A549 (cell line): ENCODE results near the gene ARID5B. TPM values are rescaled to one million over a fixed set of nuclear protein-coding genes. Genes with fewer than 3 reads are reported as not detected.

Experiments
- ATAC-seq, 2 experiments: fragments of 200-7000 bp in 1 of 2; fragments of >200 bp in 1 of 2; cut with Nextera tagmentation in 1 of 2; cut with Tn5 transposase in 1 of 2; 3 replicates each; pipeline versions ENCODE4 v1.8.0 to v1.9.1; 2018 to 2020; ENCODE audit warnings: mild to moderate bottlenecking in 1 of 2, moderate library complexity in 1 of 2
- CTCF ChIA-PET: fragments of 300-600 bp; sonication (Branson Sonifier 250); formaldehyde crosslinking; extraction: SDS; loops from one replicate; lab custom pipeline; 2021; ENCODE audit warnings: antibody characterized with exemption, inconsistent platforms; lab: Yijun Ruan, JAX
- POLR2A ChIA-PET: fragments of 350-600 bp; formaldehyde crosslinking; extraction: SDS; loops from one replicate; lab custom pipeline; 2021; ENCODE audit warnings: antibody characterized with exemption, inconsistent platforms; lab: Yijun Ruan, JAX
- DNase-seq, 2 experiments: peaks; one replicate each; pipeline versions ENCODE4 v3.0.0 to v3.0.0-alpha.2; 2011 to 2016; ENCODE audit warnings: low read depth in 1 of 2, low spot score in 1 of 2
- FAIRE-seq: peaks from 2 replicates; lab custom pipeline; 2011; peaks lifted over from hg19 to GRCh38; lab: Jason Lieb, UNC
- H3K27ac ChIP-seq, 2 experiments: fragments of >200 bp; sonication (Bioruptor Twin); formaldehyde crosslinking; 3 replicates each; pipeline ENCODE4 v1.5.1; 2016 to 2017
- H3K4me1 ChIP-seq: fragments of >200 bp; sonication (Bioruptor Twin); formaldehyde crosslinking; 3 replicates; pipeline ENCODE4 v1.6.1; 2016
- H3K4me2 ChIP-seq: fragments of >200 bp; sonication (Bioruptor Twin); formaldehyde crosslinking; 3 replicates; pipeline ENCODE4 v1.6.1; 2016
- H3K4me3 ChIP-seq: fragments of >200 bp; sonication (Bioruptor Twin); formaldehyde crosslinking; 3 replicates; pipeline ENCODE4 v1.5.1; 2016
- H3K9me3 ChIP-seq: fragments of >200 bp; sonication (Bioruptor Twin); formaldehyde crosslinking; 3 replicates; pipeline ENCODE4 v1.6.1; 2016
- CBX8 ChIP-seq: fragments of 200-600 bp; sonication (generic); IDR thresholded peaks from 2 replicates; pipeline ENCODE4 v1.6.1; 2016
- CEBPB ChIP-seq, 2 experiments: fragments of >200 bp in 1 of 2; sonication (Bioruptor Twin) in 1 of 2; formaldehyde crosslinking in 1 of 2; IDR thresholded peaks; 2 replicates each; pipeline ENCODE4 v1.6.1; 2012 to 2016
- EHMT2 ChIP-seq: fragments of 200-600 bp; sonication (generic); IDR thresholded peaks from 2 replicates; pipeline ENCODE4 v1.6.1; 2016; ENCODE audit warnings: antibody characterized with exemption, low read depth, mild to moderate bottlenecking, moderate library complexity
- FOSL2 ChIP-seq, 2 experiments: fragments of 450-650 bp in 1 of 2; fragments of >200 bp in 1 of 2; sonication (Bioruptor Twin) in 1 of 2; formaldehyde crosslinking; IDR thresholded peaks; 2 replicates each; pipeline versions ENCODE4 v1.5.0 to v1.6.1; 2016 to 2020; ENCODE audit warnings: mild to moderate bottlenecking in 1 of 2, moderate library complexity in 1 of 2
- HEYL ChIP-seq: fragments of 250-450 bp; sonication (Bioruptor Pico); IDR thresholded peaks from 2 replicates; pipeline ENCODE4 v1.8.0; 2021; ENCODE audit warnings: mild to moderate bottlenecking, moderate library complexity
- HMGXB4 ChIP-seq: fragments of 250-450 bp; sonication (Bioruptor Pico); IDR thresholded peaks from 2 replicates; pipeline ENCODE4 v1.5.0; 2021; ENCODE audit warnings: mild to moderate bottlenecking, moderate library complexity, borderline replicate concordance
- HOXB13 ChIP-seq: fragments of 250-450 bp; sonication (Bioruptor Pico); IDR thresholded peaks from 2 replicates; pipeline ENCODE4 v1.5.0; 2020; ENCODE audit warnings: low read depth, mild to moderate bottlenecking, moderate library complexity
- HOXB5 ChIP-seq: fragments of 250-450 bp; sonication (Bioruptor Pico); IDR thresholded peaks from 2 replicates; pipeline ENCODE4 v1.5.0; 2020; ENCODE audit warnings: mild to moderate bottlenecking, moderate library complexity
- JUN ChIP-seq, 2 experiments: fragments of >200 bp; sonication (Bioruptor Twin); formaldehyde crosslinking; IDR thresholded peaks; 2 replicates in 1 of 2; 3 replicates in 1 of 2; pipeline ENCODE4 v1.6.1; 2016 to 2017
- JUNB ChIP-seq: fragments of >200 bp; sonication (Bioruptor Twin); formaldehyde crosslinking; IDR thresholded peaks from 2 replicates; pipeline ENCODE4 v1.6.1; 2016
- KDM1A ChIP-seq: fragments of 200-600 bp; sonication (generic); IDR thresholded peaks from 2 replicates; pipeline ENCODE4 v1.6.1; 2016; ENCODE audit warnings: low read depth, mild to moderate bottlenecking
- KDM5A ChIP-seq: fragments of 200-600 bp; sonication (generic); IDR thresholded peaks from 2 replicates; pipeline ENCODE4 v1.6.1; 2016; ENCODE audit warnings: antibody characterized with exemption, mild to moderate bottlenecking
- MAZ ChIP-seq: fragments of 150-350 bp; IDR thresholded peaks from 2 replicates; pipeline ENCODE4 v1.6.1; 2014; ENCODE audit warnings: antibody characterized with exemption, low read depth, low read length, borderline replicate concordance
- MYC ChIP-seq: IDR thresholded peaks from 2 replicates; pipeline ENCODE4 v1.6.1; 2012; ENCODE audit warnings: mild to moderate bottlenecking, inconsistent platforms, low read length, improper control_type of control experiment, borderline replicate concordance
- NFE2L2 ChIP-seq: fragments of 150-350 bp; conservative IDR thresholded peaks from 2 replicates; pipeline ENCODE4 v1.6.1; 2014; ENCODE audit warnings: low read length
- NPAS2 ChIP-seq: fragments of 250-450 bp; sonication (Bioruptor Pico); IDR thresholded peaks from 2 replicates; pipeline ENCODE4 v1.8.0; 2022; ENCODE audit warnings: mild to moderate bottlenecking, moderate library complexity, borderline replicate concordance
- PBX3 ChIP-seq: IDR thresholded peaks from 2 replicates; pipeline ENCODE4 v1.6.1; 2012
- PHF8 ChIP-seq: fragments of 200-600 bp; sonication (generic); IDR thresholded peaks from 2 replicates; pipeline ENCODE4 v1.6.1; 2016; ENCODE audit warnings: low read depth, mild to moderate bottlenecking, antibody characterized with exemption, moderate library complexity, borderline replicate concordance
- POLR2AphosphoS2 ChIP-seq: conservative IDR thresholded peaks from 2 replicates; pipeline ENCODE4 v1.6.1; 2012; ENCODE audit warnings: low read length, improper control_type of control experiment, inconsistent platforms
- RAD21 ChIP-seq, 2 experiments: fragments of >200 bp in 1 of 2; sonication (Bioruptor Twin) in 1 of 2; formaldehyde crosslinking in 1 of 2; IDR thresholded peaks in 1 of 2; conservative IDR thresholded peaks in 1 of 2; 2 replicates in 1 of 2; 3 replicates in 1 of 2; pipeline ENCODE4 v1.6.1; 2012 to 2018; ENCODE audit warnings: inconsistent platforms in 1 of 2
- RCOR1 ChIP-seq: fragments of 150-350 bp; IDR thresholded peaks from 2 replicates; pipeline ENCODE4 v1.6.1; 2014; ENCODE audit warnings: antibody characterized with exemption, low read length, low read depth
- SREBF2 ChIP-seq: fragments of 450-650 bp; IDR thresholded peaks from 2 replicates; pipeline ENCODE4 v1.6.1; 2014; ENCODE audit warnings: mild to moderate bottlenecking, moderate library complexity
- TFCP2L1 ChIP-seq: fragments of 250-450 bp; sonication (Bioruptor Pico); IDR thresholded peaks from 2 replicates; pipeline ENCODE4 v1.5.0; 2021; ENCODE audit warnings: mild to moderate bottlenecking
- ZNF302 ChIP-seq: fragments of 250-450 bp; sonication (Bioruptor Pico); IDR thresholded peaks from 2 replicates; pipeline ENCODE4 v1.9.0; 2021; ENCODE audit warnings: inconsistent platforms, mild to moderate bottlenecking, moderate library complexity
- ZSCAN20 ChIP-seq: fragments of 250-450 bp; sonication (Bioruptor Pico); IDR thresholded peaks from 2 replicates; pipeline ENCODE4 v1.8.0; 2022; ENCODE audit warnings: mild to moderate bottlenecking, moderate library complexity
- WGBS: methylation state at CpG from one replicate; pipeline ENCODE4 v1.1.6; 2017; ENCODE audit errors: missing lambda C conversion rate; 5-methylcytosine and 5-hydroxymethylcytosine counted together
- polyA plus RNA-seq, 4 experiments: library from polyadenylated mRNA; depleted of rRNA in 3 of 4; stranded (reverse); fragments of >200 nt; fragmentation: RNase III in 1 of 4; extraction: RNeasy Plus Mini Kit Qiagen cat#74134 plus additional on column Dnase treatment in 1 of 4; gene quantifications; 2 replicates in 3 of 4; 3 replicates in 1 of 4; pipeline ENCODE4 v1.2.3, GENCODE V29; 2011 to 2017
- TF ChIP-seq, protein P1 (sequence below): IDR thresholded peaks from 2 replicates; pipeline ENCODE4 v1.6.1; 2012; ENCODE audit warnings: low read depth, borderline replicate concordance
- TF ChIP-seq, protein P2 (sequence below): fragments of >200 bp; sonication (Bioruptor Twin); formaldehyde crosslinking; IDR thresholded peaks from 3 replicates; pipeline ENCODE4 v1.6.1; 2016

ARID5B gene
- polyA plus RNA-seq, 2 of the 4 experiments (the other 2 are of a cell fraction), result 0.75 to 1.6 TPM

- peaks cover 24% of the 10 kb centered on the region for H3K4me1 ChIP-seq
- WGBS, result 87% methylated on average over 2 of the region's 2 CpGs
- H3K4me3 ChIP-seq, result no peak overlapping the region
- POLR2A ChIA-PET, result no interaction called here
- FAIRE-seq (no peak), DNase-seq (no peak), ATAC-seq (no peak)
- no peak overlapping the region for H3K4me2 ChIP-seq
- CTCF ChIA-PET, result no interaction called here
- no peaks in the 10 kb centered on the region for H3K9me3 ChIP-seq
- TF ChIP-seq SREBF2 (no peak), FOSL2 (IDR thresholded peaks at IDR 0.05) (no peak), FOSL2 (CRISPR knock-in tag; IDR thresholded peaks at IDR 0.05) (no peak), POLR2AphosphoS2 (no peak), MAZ (no peak), HOXB13 (no peak), NFE2L2 (no peak), ZNF302 (CRISPR knock-in tag) (no peak), JUNB (no peak), RAD21 (conservative IDR thresholded peaks at IDR 0.05 in 1 of 2, IDR thresholded peaks at IDR 0.05 in 1 of 2) (no peak), HMGXB4 (no peak), NPAS2 (CRISPR knock-in tag) (no peak), HOXB5 (no peak), PBX3 (no peak), JUN (IDR thresholded peaks at IDR 0.05) (no peak), TFCP2L1 (CRISPR knock-in tag) (no peak), PHF8 (no peak)
- TF ChIP-seq, protein P1, sequence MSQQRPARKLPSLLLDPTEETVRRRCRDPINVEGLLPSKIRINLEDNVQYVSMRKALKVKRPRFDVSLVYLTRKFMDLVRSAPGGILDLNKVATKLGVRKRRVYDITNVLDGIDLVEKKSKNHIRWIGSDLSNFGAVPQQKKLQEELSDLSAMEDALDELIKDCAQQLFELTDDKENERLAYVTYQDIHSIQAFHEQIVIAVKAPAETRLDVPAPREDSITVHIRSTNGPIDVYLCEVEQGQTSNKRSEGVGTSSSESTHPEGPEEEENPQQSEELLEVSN, result no peak
- TF ChIP-seq, protein P2, sequence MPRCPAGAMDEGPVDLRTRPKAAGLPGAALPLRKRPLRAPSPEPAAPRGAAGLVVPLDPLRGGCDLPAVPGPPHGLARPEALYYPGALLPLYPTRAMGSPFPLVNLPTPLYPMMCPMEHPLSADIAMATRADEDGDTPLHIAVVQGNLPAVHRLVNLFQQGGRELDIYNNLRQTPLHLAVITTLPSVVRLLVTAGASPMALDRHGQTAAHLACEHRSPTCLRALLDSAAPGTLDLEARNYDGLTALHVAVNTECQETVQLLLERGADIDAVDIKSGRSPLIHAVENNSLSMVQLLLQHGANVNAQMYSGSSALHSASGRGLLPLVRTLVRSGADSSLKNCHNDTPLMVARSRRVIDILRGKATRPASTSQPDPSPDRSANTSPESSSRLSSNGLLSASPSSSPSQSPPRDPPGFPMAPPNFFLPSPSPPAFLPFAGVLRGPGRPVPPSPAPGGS, result no peak
- H3K27ac ChIP-seq, result no peak overlapping the region
These were observed 71.7 kb downstream of the ARID5B start for GRCh38 chr10:61973169-61973568.

GRCh38 chr10:61973906-61974305, 72.4 kb downstream of the ARID5B start:
- Histone ChIP-seq H3K4me3 (no peak overlapping the region), H3K27ac (no peak overlapping the region), H3K9me3 (no peaks in the 10 kb centered on the region), H3K4me1 (peaks cover 24% of the 10 kb centered on the region), H3K4me2 (no peak overlapping the region)
- TF ChIP-seq KDM5A (no peak), KDM1A (no peak), EHMT2 (no peak), CBX8 (no peak), PBX3 (no peak), ZNF302 (CRISPR knock-in tag) (no peak), HEYL (CRISPR knock-in tag) (no peak), ZSCAN20 (no peak), RAD21 (conservative IDR thresholded peaks at IDR 0.05 in 1 of 2, IDR thresholded peaks at IDR 0.05 in 1 of 2) (no peak), CEBPB (IDR thresholded peaks at IDR 0.05) (no peak), MYC (no peak), TFCP2L1 (CRISPR knock-in tag) (no peak), RCOR1 (no peak)
- TF ChIP-seq, protein P1, result no peak
- no peak for ATAC-seq
- no peak for FAIRE-seq
- no peak for DNase-seq
- ChIA-PET POLR2A (no interaction called here), CTCF (no interaction called here)
- WGBS, result 78% methylated on average over 5 of the region's 5 CpGs
